K562 (cell line): Measurements from ENCODE around the gene PIH1D1. TPM values are rescaled to one million over a fixed set of nuclear protein-coding genes. Genes with fewer than 3 reads are reported as not detected.

Source experiments
- ATF1 ChIP-seq, 2 experiments: fragments of 450-650 bp in 1 of 2; IDR thresholded peaks; 2 replicates each; pipeline ENCODE4 v1.6.1; 2016; ENCODE audit warnings: missing compliant biosample characterization in 1 of 2, missing genetic modification characterization in 1 of 2
- CBFB ChIP-seq: sonication (generic); formaldehyde crosslinking; IDR thresholded peaks from 2 replicates; pipeline ENCODE4 v1.4.0; 2020; ENCODE audit warnings: mild to moderate bottlenecking, missing genetic modification reagents
- CREB1 ChIP-seq, 2 experiments: sonication (generic) in 1 of 2; formaldehyde crosslinking in 1 of 2; IDR thresholded peaks; 2 replicates each; pipeline versions ENCODE4 v1.6.1 to v1.8.0; 2012 to 2022; ENCODE audit warnings: inconsistent platforms in 1 of 2, mild to moderate bottlenecking in 1 of 2, missing genetic modification reagents in 1 of 2, moderate library complexity in 1 of 2
- ETV5 ChIP-seq: sonication (generic); formaldehyde crosslinking; IDR thresholded peaks from 2 replicates; pipeline ENCODE4 v1.4.0; 2020; ENCODE audit warnings: low read depth, mild to moderate bottlenecking, missing genetic modification reagents
- FOXM1 ChIP-seq, 2 experiments: fragments of 450-650 bp in 1 of 2; sonication (generic) in 1 of 2; formaldehyde crosslinking in 1 of 2; IDR thresholded peaks; 2 replicates each; pipeline versions ENCODE4 v1.6.1 to v1.9.0; 2017 to 2022; ENCODE audit warnings: low read depth in 2 of 2, mild to moderate bottlenecking in 2 of 2, missing genetic modification reagents in 1 of 2, moderate library complexity in 1 of 2
- GABPA ChIP-seq: fragments of 200-800 bp; sonication (Bioruptor generic); conservative IDR thresholded peaks from 2 replicates; pipeline ENCODE4 v1.6.1; 2016; ENCODE audit warnings: low read depth, missing genetic modification characterization, missing compliant biosample characterization
- HDAC8 ChIP-seq: fragments of 450-650 bp; IDR thresholded peaks from 2 replicates; pipeline ENCODE4 v1.6.1; 2016; ENCODE audit warnings: mild to moderate bottlenecking, missing genetic modification characterization, moderate library complexity, missing compliant biosample characterization
- HMBOX1 ChIP-seq: sonication (generic); IDR thresholded peaks from 2 replicates; pipeline ENCODE4 v1.6.1; 2016
- ILK ChIP-seq: fragments of 450-650 bp; IDR thresholded peaks from 2 replicates; pipeline ENCODE4 v1.6.1; 2016; ENCODE audit warnings: missing genetic modification characterization, low read depth, mild to moderate bottlenecking, missing compliant biosample characterization, moderate library complexity, borderline replicate concordance
- KLF1 ChIP-seq: fragments of 450-650 bp; IDR thresholded peaks from 2 replicates; pipeline ENCODE4 v1.6.1; 2016; ENCODE audit warnings: missing genetic modification characterization, missing compliant biosample characterization
- MCM2 ChIP-seq: fragments of 450-650 bp; IDR thresholded peaks from 2 replicates; pipeline ENCODE4 v1.6.1; 2017; ENCODE audit warnings: low read depth, mild to moderate bottlenecking
- MCM7 ChIP-seq, 2 experiments: fragments of 450-650 bp; IDR thresholded peaks; 2 replicates each; pipeline ENCODE4 v1.6.1; 2016 to 2018
- POLR2AphosphoS2 ChIP-seq: IDR thresholded peaks from 2 replicates; pipeline ENCODE4 v1.6.1; 2012; ENCODE audit warnings: low read length, improper control_type of control experiment
- POLR2B ChIP-seq: fragments of 450-650 bp; IDR thresholded peaks from 2 replicates; pipeline ENCODE4 v1.6.1; 2018; ENCODE audit warnings: low read depth; ENCODE audit not compliant: partially characterized antibody
- POU5F1 ChIP-seq: fragments of 150-350 bp; IDR thresholded peaks from 2 replicates; pipeline ENCODE4 v1.6.1; 2014; ENCODE audit warnings: borderline replicate concordance, low read length, low read depth, mild to moderate bottlenecking; ENCODE audit not compliant: partially characterized antibody
- SRSF9 ChIP-seq: fragments of 200-400 bp; formaldehyde crosslinking; IDR thresholded peaks from 2 replicates; pipeline ENCODE4 v1.6.1; 2017; ENCODE audit warnings: low read depth, low read length, borderline replicate concordance
- TBP ChIP-seq: optimal IDR thresholded peaks from 2 replicates; pipeline ENCODE3; 2011; ENCODE audit warnings: low read depth, low read length, improper control_type of control experiment
- TCF7L2 ChIP-seq: fragments of 150-350 bp; IDR thresholded peaks from 2 replicates; pipeline ENCODE4 v1.6.1; 2016; ENCODE audit warnings: low read depth, mild to moderate bottlenecking, low read length, moderate library complexity
- YY1 ChIP-seq, 3 experiments: IDR thresholded peaks; 2 replicates each; pipeline ENCODE4 v1.6.1; 2011; ENCODE audit warnings: low read length in 2 of 3, mild to moderate bottlenecking in 2 of 3, moderate library complexity in 2 of 3, borderline replicate concordance in 1 of 3, control low read depth in 1 of 3, low read depth in 1 of 3; ENCODE audit not compliant: insufficient read depth in 3 of 3, insufficient replicate concordance in 2 of 3, control insufficient read depth in 1 of 3, insufficient read length in 1 of 3; ENCODE audit errors: extremely low read depth in 1 of 3
- ZNF436 ChIP-seq: fragments of 250-450, 450-650 bp; sonication (Bioruptor Pico); formaldehyde crosslinking; IDR thresholded peaks from 2 replicates; pipeline ENCODE4 v1.7.0; 2020; ENCODE audit warnings: mild to moderate bottlenecking
- ZNF699 ChIP-seq: fragments of 250-450 bp; sonication (Bioruptor Pico); IDR thresholded peaks from 2 replicates; pipeline ENCODE4 v1.8.0; 2021; ENCODE audit warnings: mild to moderate bottlenecking, moderate library complexity; ENCODE audit not compliant: insufficient replicate concordance
- polyA plus RNA-seq, 8 experiments: library from polyadenylated mRNA; depleted of rRNA in 4 of 8; stranded (reverse) in 5 of 8; unstranded in 3 of 8; fragments of >200 nt; fragmentation: Nextera tagmentation in 2 of 8; fragmentation: Illumina TruSeq in 1 of 8; extraction: Ambion mirVana in 2 of 8; extraction: Trizol in 1 of 8; gene quantifications; 2 replicates each; pipeline versions ENCODE4 v1.2.1 to v1.2.3, GENCODE V29; 2011 to 2014; ENCODE audit warnings: inconsistent platforms in 1 of 8, missing spikeins in 1 of 8
- total RNA-seq, 7 experiments: library from RNA; depleted of rRNA in 6 of 7; stranded (reverse); fragments of >200 nt in 6 of 7; fragmentation: Illumina TruSeq in 2 of 7; extraction: Trizol in 2 of 7; gene quantifications; 2 replicates each; pipeline versions ENCODE4 v1.2.1 to v1.2.3, GENCODE V29; 2011 to 2021; ENCODE audit warnings: low replicate concordance in 1 of 7
- TF ChIP-seq, protein P1 (sequence below): fragments of 450-650 bp; formaldehyde crosslinking; IDR thresholded peaks from 2 replicates; pipeline ENCODE4 v1.4.0; 2022; ENCODE audit warnings: mild to moderate bottlenecking, moderate library complexity
- TF ChIP-seq, protein P2 (sequence below): fragments of 450-650 bp; IDR thresholded peaks from 2 replicates; pipeline ENCODE4 v1.6.1; 2016; ENCODE audit warnings: borderline replicate concordance

Gene PIH1D1
- total and polyA plus RNA-seq, 9 of the 15 experiments (the other 6 are each of a cell fraction or from before 2014, with no cell fraction given): 26.5 to 224 (median 137) TPM

DNA sequence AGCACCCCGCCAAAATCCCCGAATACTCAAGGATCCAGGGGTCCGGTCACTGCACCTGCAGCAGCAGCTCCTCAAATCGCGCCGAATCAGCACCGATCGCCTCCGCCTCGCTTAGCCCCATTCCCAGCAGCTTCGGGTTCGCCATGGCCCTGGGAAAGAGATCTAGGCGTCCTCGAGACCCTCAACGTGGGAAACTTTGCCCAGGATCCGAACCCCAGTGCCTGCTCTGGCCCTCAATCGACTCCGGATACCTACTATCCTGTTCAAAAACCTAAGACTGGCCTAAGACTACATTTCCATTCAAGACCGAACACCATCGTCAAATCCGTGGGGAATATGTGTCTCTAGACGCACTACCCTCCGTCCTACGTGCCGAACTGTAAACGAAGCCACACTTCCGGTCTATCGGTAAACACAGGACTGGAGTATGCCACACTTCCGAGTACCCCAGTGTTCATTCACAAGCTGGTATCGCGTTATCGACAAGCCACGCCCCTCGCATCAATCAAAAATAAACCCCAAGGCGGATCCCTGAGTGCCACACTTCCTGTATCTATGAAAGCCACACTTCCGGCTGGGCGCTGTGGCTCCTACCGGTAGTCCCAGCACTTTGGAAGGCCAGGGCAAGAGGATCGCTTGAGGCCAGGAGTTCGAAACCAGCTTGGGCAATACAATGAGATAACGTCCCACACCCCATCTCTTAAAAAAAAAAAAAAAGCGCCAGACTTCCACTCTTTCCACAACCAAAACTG lies at the start of gene PIH1D1 (continued):
- TF ChIP-seq POLR2B (peak; percentile 75), POLR2AphosphoS2 (peak; percentile 68; the same call in 1 of the 2 replicates), HDAC8 (tag) (no peak), ETV5 (peak; percentile 89), SRSF9 (no peak), ILK (tag) (no peak), TBP (peak; percentile 87), ZNF436 (CRISPR knock-in tag) (no peak), HMBOX1 (no peak), YY1 (IDR thresholded peaks at IDR 0.05; ENCODE audit: borderline replicate concordance in 1 of 3, control insufficient read depth in 1 of 3, extremely low read depth in 1 of 3, insufficient read depth in 3 of 3, insufficient read length in 1 of 3, insufficient replicate concordance in 2 of 3, low read depth in 1 of 3, low read length in 2 of 3) (peak in 1 of 3 experiments; percentile 38), MCM2 (no peak), TCF7L2 (no peak), KLF1 (tag) (no peak), MCM7 (IDR thresholded peaks at IDR 0.05) (no peak), POU5F1 (peak; percentile 20), FOXM1 (IDR thresholded peaks at IDR 0.05; ENCODE audit: low read depth) (0 out of 2 replicates have a peak, but pooled peaks have one; percentile 14), FOXM1 (CRISPR knock-in tag; IDR thresholded peaks at IDR 0.05; ENCODE audit: low read depth) (no peak), GABPA (tag) (peak; percentile 98), CREB1 (IDR thresholded peaks at IDR 0.05) (peak; percentile 47; the same call in 1 of the 2 replicates), CREB1 (CRISPR knock-in tag; IDR thresholded peaks at IDR 0.05) (peak; percentile 57; the same call in 1 of the 2 replicates), ZNF699 (CRISPR knock-in tag) (no peak), ATF1 (CRISPR knock-in tag; IDR thresholded peaks at IDR 0.05) (no peak), ATF1 (tag; IDR thresholded peaks at IDR 0.05) (peak; percentile 72), CBFB (CRISPR knock-in tag) (peak; percentile 29; the same call in 1 of the 2 replicates)
- TF ChIP-seq, protein P1, sequence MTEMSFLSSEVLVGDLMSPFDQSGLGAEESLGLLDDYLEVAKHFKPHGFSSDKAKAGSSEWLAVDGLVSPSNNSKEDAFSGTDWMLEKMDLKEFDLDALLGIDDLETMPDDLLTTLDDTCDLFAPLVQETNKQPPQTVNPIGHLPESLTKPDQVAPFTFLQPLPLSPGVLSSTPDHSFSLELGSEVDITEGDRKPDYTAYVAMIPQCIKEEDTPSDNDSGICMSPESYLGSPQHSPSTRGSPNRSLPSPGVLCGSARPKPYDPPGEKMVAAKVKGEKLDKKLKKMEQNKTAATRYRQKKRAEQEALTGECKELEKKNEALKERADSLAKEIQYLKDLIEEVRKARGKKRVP (CRISPR knock-in tag): no peak
- TF ChIP-seq, protein P2, sequence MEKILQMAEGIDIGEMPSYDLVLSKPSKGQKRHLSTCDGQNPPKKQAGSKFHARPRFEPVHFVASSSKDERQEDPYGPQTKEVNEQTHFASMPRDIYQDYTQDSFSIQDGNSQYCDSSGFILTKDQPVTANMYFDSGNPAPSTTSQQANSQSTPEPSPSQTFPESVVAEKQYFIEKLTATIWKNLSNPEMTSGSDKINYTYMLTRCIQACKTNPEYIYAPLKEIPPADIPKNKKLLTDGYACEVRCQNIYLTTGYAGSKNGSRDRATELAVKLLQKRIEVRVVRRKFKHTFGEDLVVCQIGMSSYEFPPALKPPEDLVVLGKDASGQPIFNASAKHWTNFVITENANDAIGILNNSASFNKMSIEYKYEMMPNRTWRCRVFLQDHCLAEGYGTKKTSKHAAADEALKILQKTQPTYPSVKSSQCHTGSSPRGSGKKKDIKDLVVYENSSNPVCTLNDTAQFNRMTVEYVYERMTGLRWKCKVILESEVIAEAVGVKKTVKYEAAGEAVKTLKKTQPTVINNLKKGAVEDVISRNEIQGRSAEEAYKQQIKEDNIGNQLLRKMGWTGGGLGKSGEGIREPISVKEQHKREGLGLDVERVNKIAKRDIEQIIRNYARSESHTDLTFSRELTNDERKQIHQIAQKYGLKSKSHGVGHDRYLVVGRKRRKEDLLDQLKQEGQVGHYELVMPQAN: peak; percentile 63
